Bronchial epithelial cell (primary cell): Measurements from ENCODE around the gene AKAP3. TPM values are rescaled to one million over a fixed set of nuclear protein-coding genes. Genes with fewer than 3 reads are reported as not detected.

Source experiments
- DNase-seq: peaks from one replicate; pipeline ENCODE4 v3.0.0-alpha.2; 2010; ENCODE audit warnings: low read depth
- FAIRE-seq: peaks from 2 replicates; lab custom pipeline; 2011; peaks lifted over from hg19 to GRCh38; lab: Jason Lieb, UNC
- H3K27me3 ChIP-seq: 2 replicates; pipeline ENCODE4 v1.5.1; 2011; ENCODE audit warnings: low read length; ENCODE audit not compliant: control insufficient read depth, insufficient read depth
- H3K36me3 ChIP-seq: 2 replicates; pipeline ENCODE4 v1.5.1; 2011; ENCODE audit warnings: low read length; ENCODE audit not compliant: control insufficient read depth, insufficient read depth
- H3K4me3 ChIP-seq: 2 replicates; pipeline ENCODE4 v1.5.1; 2011; ENCODE audit warnings: mild to moderate bottlenecking, low read depth, low read length, control low read depth
- total RNA-seq: library from RNA; depleted of rRNA; stranded (reverse); fragments of >200 nt; gene quantifications from 2 replicates; pipeline ENCODE4 v1.2.1, GENCODE V29; 2014
- TF ChIP-seq, protein P1 (sequence below): IDR thresholded peaks from 2 replicates; pipeline ENCODE4 v1.5.1; 2011; ENCODE audit warnings: mild to moderate bottlenecking, moderate library complexity, low read length, control low read depth, inconsistent platforms; ENCODE audit not compliant: insufficient read depth, severe bottlenecking

AKAP3 gene
- total RNA-seq, 1 donor from 2014 or later, result 0.53 TPM

DNA sequence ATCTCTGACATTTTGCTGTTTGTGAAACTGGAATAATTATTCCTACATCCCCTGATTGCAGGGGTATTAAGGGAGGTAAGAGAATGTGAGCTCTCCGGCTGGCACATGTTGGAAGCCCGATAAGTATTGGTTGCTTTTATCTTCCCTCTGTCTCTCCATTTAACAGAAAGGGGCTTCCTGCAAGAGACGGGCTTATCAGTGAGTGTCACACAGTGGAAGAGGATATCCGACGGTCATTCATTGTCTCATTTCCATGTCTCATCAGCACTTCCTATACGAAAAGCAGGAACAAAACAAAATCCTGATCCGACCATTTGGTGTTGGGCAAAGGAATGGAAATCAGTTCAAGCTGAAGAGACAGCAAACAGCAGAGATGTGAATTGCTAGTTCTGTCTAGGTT is 76.2 kb downstream of the AKAP3 start:
- Histone ChIP-seq H3K36me3 (no peaks in the 10 kb centered on the region), H3K27me3 (no peaks in the 10 kb centered on the region), H3K4me3 (no peak overlapping the region)
- FAIRE-seq (no peak), DNase-seq (no peak)
- TF ChIP-seq, protein P1, sequence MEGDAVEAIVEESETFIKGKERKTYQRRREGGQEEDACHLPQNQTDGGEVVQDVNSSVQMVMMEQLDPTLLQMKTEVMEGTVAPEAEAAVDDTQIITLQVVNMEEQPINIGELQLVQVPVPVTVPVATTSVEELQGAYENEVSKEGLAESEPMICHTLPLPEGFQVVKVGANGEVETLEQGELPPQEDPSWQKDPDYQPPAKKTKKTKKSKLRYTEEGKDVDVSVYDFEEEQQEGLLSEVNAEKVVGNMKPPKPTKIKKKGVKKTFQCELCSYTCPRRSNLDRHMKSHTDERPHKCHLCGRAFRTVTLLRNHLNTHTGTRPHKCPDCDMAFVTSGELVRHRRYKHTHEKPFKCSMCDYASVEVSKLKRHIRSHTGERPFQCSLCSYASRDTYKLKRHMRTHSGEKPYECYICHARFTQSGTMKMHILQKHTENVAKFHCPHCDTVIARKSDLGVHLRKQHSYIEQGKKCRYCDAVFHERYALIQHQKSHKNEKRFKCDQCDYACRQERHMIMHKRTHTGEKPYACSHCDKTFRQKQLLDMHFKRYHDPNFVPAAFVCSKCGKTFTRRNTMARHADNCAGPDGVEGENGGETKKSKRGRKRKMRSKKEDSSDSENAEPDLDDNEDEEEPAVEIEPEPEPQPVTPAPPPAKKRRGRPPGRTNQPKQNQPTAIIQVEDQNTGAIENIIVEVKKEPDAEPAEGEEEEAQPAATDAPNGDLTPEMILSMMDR, result no peak

DNA sequence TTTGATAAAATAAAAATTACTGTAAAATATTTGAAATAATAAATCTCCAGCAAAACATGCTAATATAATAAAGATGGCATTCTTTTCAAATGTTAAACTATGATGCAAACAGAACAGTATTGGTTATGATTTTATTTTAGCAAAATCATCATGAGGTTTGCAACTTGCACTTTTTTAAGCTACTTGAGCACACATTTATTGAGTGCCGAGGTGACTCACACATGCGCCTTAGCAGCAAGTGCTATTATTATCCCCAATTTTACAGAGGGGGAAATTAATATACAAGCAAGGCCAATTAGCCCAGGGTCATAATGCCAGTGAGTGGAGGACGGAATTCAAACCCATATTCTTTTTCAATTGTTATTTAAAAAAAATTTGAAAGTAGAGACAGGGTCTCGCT is 79.6 kb downstream of the AKAP3 start:
- no peaks in the 10 kb centered on the region for H3K36me3 ChIP-seq
- no peaks in the 10 kb centered on the region for H3K27me3 ChIP-seq
- FAIRE-seq (no peak), DNase-seq (no peak)
- H3K4me3 ChIP-seq, result no peak overlapping the region
- TF ChIP-seq, protein P1, result no peak

GRCh38 chr12:4567073-4567881 is 81.6 kb downstream of the AKAP3 start:
- DNase-seq (no peak), FAIRE-seq (no peak)
- no peaks in the 10 kb centered on the region for H3K27me3 ChIP-seq
- TF ChIP-seq, protein P1, result no peak
- no peak overlapping the region for H3K4me3 ChIP-seq
- no peaks in the 10 kb centered on the region for H3K36me3 ChIP-seq

- FAIRE-seq (no peak), DNase-seq (no peak)
- TF ChIP-seq, protein P1, result no peak
- Histone ChIP-seq H3K4me3 (no peak overlapping the region), H3K36me3 (no peaks in the 10 kb centered on the region), H3K27me3 (no peaks in the 10 kb centered on the region)
Observed at GRCh38 chr12:4566474-4566873, 82.4 kb downstream of the AKAP3 start.

Other genes starting within 250 kb of the AKAP3 start
- gene FGF6, start 203.2 kb downstream of the AKAP3 start, total RNA-seq, result not detected in 2 replicates
- 0.79 and 0.90 TPM in 2 replicates for gene RAD51AP1, start 110.2 kb downstream of the AKAP3 start, total RNA-seq
- 20.0 and 57.7 TPM in 2 replicates for gene DYRK4, start 86.8 kb downstream of the AKAP3 start, total RNA-seq
- gene NDUFA9, start 63 bp upstream of the AKAP3 start, total RNA-seq, result 31.6 and 36.9 TPM in 2 replicates
- 0.13 TPM in 1 of 2 replicates, not detected in the other for gene GALNT8, start 71.3 kb upstream of the AKAP3 start, total RNA-seq